ENCODE results near the gene TRUB1. TPM values are rescaled to one million over a fixed set of nuclear protein-coding genes. Genes with fewer than 3 reads are reported as not detected.

TRUB1 gene
- total and polyA plus RNA-seq, 2 of the 4 experiments (the other 2 are of a cell fraction), result 9.1 to 17.9 TPM

DNA sequence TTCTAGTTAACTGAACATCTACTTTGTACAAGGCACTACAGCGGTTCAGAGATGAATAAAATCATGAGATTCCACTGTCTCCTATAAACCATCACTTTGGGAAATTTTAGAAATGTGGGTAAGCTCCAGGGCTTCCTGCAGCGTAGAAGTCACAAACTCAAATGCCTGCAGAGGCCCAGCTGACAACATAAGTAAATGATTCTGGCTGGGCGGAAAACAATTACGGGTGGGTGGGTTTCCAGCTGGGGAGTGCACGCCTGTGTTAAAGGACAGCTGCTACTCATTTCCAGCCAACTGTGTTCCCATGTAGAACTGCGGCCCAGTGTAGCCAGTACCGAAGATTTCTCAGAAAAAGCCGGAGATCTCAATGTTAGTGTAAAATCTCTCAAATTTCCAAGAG is 85.7 kb downstream of the TRUB1 start:
- Histone ChIP-seq H2BK120ac (ENCODE audit: low read depth, low read length) (no peak overlapping the region), H2AK5ac (ENCODE audit: low read depth, low read length) (no peak overlapping the region), H3K79me1 (ENCODE audit: low read depth in 1 of 2, low read length in 2 of 2) (no peaks in the 10 kb centered on the region), H3K4me2 (ENCODE audit: low read depth, low read length) (no peak overlapping the region), H3K27me3 (ENCODE audit: control insufficient read depth, insufficient read depth, low read length) (peaks cover 11% of the 10 kb centered on the region), H4K5ac (ENCODE audit: low read depth, low read length) (no peak overlapping the region), H3K9me3 (ENCODE audit: control insufficient read depth, insufficient read depth, low read length) (no peaks in the 10 kb centered on the region), H3K4ac (ENCODE audit: low read depth, low read length) (no peak overlapping the region), H3K23ac (ENCODE audit: low read depth, low read length) (no peak overlapping the region), H2BK15ac (ENCODE audit: low read depth, low read length) (no peak overlapping the region), H4K20me1 (ENCODE audit: insufficient read depth, low read length) (no peaks in the 10 kb centered on the region), H3K4me3 (ENCODE audit: insufficient read depth, low read depth, low read length) (no peak overlapping the region), H2AFZ (replicated peaks; ENCODE audit: low read length, poor library complexity) (no peak overlapping the region), H4K91ac (ENCODE audit: insufficient read depth, low read depth, low read length) (no peak overlapping the region), H3K4me1 (ENCODE audit: control insufficient read depth, insufficient read depth, low read length) (no peaks in the 10 kb centered on the region), H3K56ac (ENCODE audit: extremely low read depth, insufficient read depth, low read length) (no peak overlapping the region), H3K14ac (replicated peaks; ENCODE audit: low read depth, low read length) (no peak overlapping the region), H2BK5ac (ENCODE audit: low read depth, low read length, poor library complexity, severe bottlenecking) (no peak overlapping the region), H3K9me1 (ENCODE audit: insufficient read depth, low read length) (no peaks in the 10 kb centered on the region), H2BK20ac (ENCODE audit: low read depth, low read length) (no peak overlapping the region), H3K36me3 (ENCODE audit: control insufficient read depth, insufficient read depth, low read length) (no peaks in the 10 kb centered on the region), H4K8ac (ENCODE audit: low read depth in 2 of 2, low read length in 2 of 2) (no peak overlapping the region), H2AK9ac (replicated peaks; ENCODE audit: low read depth, low read length, poor library complexity) (no peak overlapping the region), H3K27ac (ENCODE audit: insufficient read depth, low read length) (no peak overlapping the region), H3K18ac (ENCODE audit: low read depth, low read length) (no peak overlapping the region), H3K9ac (ENCODE audit: low read depth, low read length) (no peak overlapping the region)
- intact Hi-C loops (cut with micrococcal nuclease) (no loop called here), dilution Hi-C loops (cut with HindIII; ENCODE audit: low sequenced_read_pairs, unreplicated experiment) (no loop called here), in situ Hi-C loops (cut with MboI; ENCODE audit: low sequenced_read_pairs) (no loop called here)
- no CpG with 5 or more reads among the region's 8 CpGs for WGBS, 2 experiments (ENCODE audit: extremely low coverage in 2 of 2, insufficient read length in 1 of 2)
- CTCF ChIA-PET, result no interaction called here
- no TSS peak for BruUV-seq (replicated peaks)
- ATAC-seq (ENCODE audit: low read depth) (no peak), DNase-seq (no peak)
- POLR2A ChIA-PET (ENCODE audit: unreplicated experiment), result no interaction called here
- TF ChIP-seq CEBPB (IDR thresholded peaks at IDR 0.05; ENCODE audit: low read depth, low read length) (no peak), MAFK (IDR thresholded peaks at IDR 0.05; ENCODE audit: low read depth, low read length) (no peak), RCOR1 (IDR thresholded peaks at IDR 0.05; ENCODE audit: insufficient replicate concordance, low read length) (no peak), MXI1 (IDR thresholded peaks at IDR 0.05; ENCODE audit: borderline replicate concordance, low read depth, low read length) (no peak), SMC3 (IDR thresholded peaks at IDR 0.05; ENCODE audit: low read depth, low read length) (no peak), POLR2A (IDR thresholded peaks at IDR 0.05; ENCODE audit: low read depth, low read length) (no peak), NFE2L2 (IDR thresholded peaks at IDR 0.05; ENCODE audit: low read depth, low read length) (no peak), BHLHE40 (IDR thresholded peaks at IDR 0.05; ENCODE audit: low read depth, low read length) (no peak), CHD1 (IDR thresholded peaks at IDR 0.05; ENCODE audit: low read depth, low read length) (no peak), MAZ (IDR thresholded peaks at IDR 0.05; ENCODE audit: borderline replicate concordance, low read depth, low read length) (no peak), FOS (IDR thresholded peaks at IDR 0.05; ENCODE audit: low read depth, low read length) (no peak), RFX5 (IDR thresholded peaks at IDR 0.05; ENCODE audit: low read depth, low read length) (no peak), RAD21 (IDR thresholded peaks at IDR 0.05; ENCODE audit: low read length) (no peak)
- TF ChIP-seq, protein P1, sequence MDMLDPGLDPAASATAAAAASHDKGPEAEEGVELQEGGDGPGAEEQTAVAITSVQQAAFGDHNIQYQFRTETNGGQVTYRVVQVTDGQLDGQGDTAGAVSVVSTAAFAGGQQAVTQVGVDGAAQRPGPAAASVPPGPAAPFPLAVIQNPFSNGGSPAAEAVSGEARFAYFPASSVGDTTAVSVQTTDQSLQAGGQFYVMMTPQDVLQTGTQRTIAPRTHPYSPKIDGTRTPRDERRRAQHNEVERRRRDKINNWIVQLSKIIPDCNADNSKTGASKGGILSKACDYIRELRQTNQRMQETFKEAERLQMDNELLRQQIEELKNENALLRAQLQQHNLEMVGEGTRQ (IDR thresholded peaks at IDR 0.05; ENCODE audit: low read depth, low read length), result no peak
- TF ChIP-seq, protein P2, sequence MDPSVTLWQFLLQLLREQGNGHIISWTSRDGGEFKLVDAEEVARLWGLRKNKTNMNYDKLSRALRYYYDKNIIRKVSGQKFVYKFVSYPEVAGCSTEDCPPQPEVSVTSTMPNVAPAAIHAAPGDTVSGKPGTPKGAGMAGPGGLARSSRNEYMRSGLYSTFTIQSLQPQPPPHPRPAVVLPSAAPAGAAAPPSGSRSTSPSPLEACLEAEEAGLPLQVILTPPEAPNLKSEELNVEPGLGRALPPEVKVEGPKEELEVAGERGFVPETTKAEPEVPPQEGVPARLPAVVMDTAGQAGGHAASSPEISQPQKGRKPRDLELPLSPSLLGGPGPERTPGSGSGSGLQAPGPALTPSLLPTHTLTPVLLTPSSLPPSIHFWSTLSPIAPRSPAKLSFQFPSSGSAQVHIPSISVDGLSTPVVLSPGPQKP (IDR thresholded peaks at IDR 0.05; ENCODE audit: borderline replicate concordance, low read depth, low read length), result no peak
- TF ChIP-seq, protein P3, sequence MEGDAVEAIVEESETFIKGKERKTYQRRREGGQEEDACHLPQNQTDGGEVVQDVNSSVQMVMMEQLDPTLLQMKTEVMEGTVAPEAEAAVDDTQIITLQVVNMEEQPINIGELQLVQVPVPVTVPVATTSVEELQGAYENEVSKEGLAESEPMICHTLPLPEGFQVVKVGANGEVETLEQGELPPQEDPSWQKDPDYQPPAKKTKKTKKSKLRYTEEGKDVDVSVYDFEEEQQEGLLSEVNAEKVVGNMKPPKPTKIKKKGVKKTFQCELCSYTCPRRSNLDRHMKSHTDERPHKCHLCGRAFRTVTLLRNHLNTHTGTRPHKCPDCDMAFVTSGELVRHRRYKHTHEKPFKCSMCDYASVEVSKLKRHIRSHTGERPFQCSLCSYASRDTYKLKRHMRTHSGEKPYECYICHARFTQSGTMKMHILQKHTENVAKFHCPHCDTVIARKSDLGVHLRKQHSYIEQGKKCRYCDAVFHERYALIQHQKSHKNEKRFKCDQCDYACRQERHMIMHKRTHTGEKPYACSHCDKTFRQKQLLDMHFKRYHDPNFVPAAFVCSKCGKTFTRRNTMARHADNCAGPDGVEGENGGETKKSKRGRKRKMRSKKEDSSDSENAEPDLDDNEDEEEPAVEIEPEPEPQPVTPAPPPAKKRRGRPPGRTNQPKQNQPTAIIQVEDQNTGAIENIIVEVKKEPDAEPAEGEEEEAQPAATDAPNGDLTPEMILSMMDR (conservative IDR thresholded peaks at IDR 0.05; ENCODE audit: low read depth, low read length), result no peak
